HCT116 (cell line): ENCODE results near the gene NR5A2. TPM values are rescaled to one million over a fixed set of nuclear protein-coding genes. Genes with fewer than 3 reads are reported as not detected.

Source experiments
- ATAC-seq: fragments of 200-7000 bp; cut with Tn5 transposase; 2 replicates; pipeline ENCODE4 v1.9.1; 2020; ENCODE audit warnings: mild to moderate bottlenecking, moderate library complexity
- BruUV-seq: library from RNA; stranded (reverse); fragments of 400-500 nt; replicated peaks from 2 replicates; lab custom pipeline; 2021; lab: Mats Ljungman, UMichigan
- CTCF ChIA-PET: fragments of 300-600 bp; sonication (Branson Sonifier 250); formaldehyde crosslinking; loops from one replicate; lab custom pipeline; 2021; ENCODE audit warnings: antibody characterized with exemption; lab: Charles Lee
- POLR2A ChIA-PET: fragments of 300-600, 350-600 bp; sonication (Branson Sonifier 250); formaldehyde crosslinking; loops from one replicate; lab custom pipeline; 2021; ENCODE audit warnings: antibody characterized with exemption; lab: Charles Lee
- RAD21 ChIA-PET, 2 experiments: fragments of 300-600 bp; sonication (Branson Sonifier 250); formaldehyde crosslinking; loops; one replicate each; lab custom pipeline; 2023; ENCODE audit warnings: low total read pairs in 2 of 2; ENCODE audit not compliant: uncharacterized antibody in 2 of 2, unreplicated experiment in 2 of 2, low non-redundant PET in 1 of 2; lab: Charles Lee
- DNase-seq: peaks from one replicate; pipeline ENCODE4 v3.0.0-alpha.2; 2010; ENCODE audit warnings: low read depth, low spot score
- H2AFZ ChIP-seq: fragments of 200-600 bp; shearing (Covaris generic), sonication (generic); 2 replicates; pipeline ENCODE4 v1.6.1; 2017; ENCODE audit warnings: low read depth, mixed run types, mixed read lengths, antibody characterized with exemption, low read length; ENCODE audit not compliant: poor library complexity, severe bottlenecking
- H3K27ac ChIP-seq: 2 replicates; pipeline ENCODE4 v1.5.1; 2012; ENCODE audit warnings: low read depth, low read length
- H3K27me3 ChIP-seq: fragments of 200-600 bp; sonication (generic); 2 replicates; pipeline ENCODE4 v1.6.1; 2016; ENCODE audit warnings: mixed run types, low read length, mixed read lengths; ENCODE audit not compliant: insufficient read depth
- H3K36me3 ChIP-seq, 2 experiments: fragments of 200-500 bp in 1 of 2; fragments of 200-600 bp in 1 of 2; sonication (Bioruptor generic) in 1 of 2; sonication (generic) in 1 of 2; 2 replicates each; pipeline versions ENCODE4 v1.5.1 to v1.6.1; 2014 to 2016; ENCODE audit warnings: low read length in 2 of 2, inconsistent platforms in 1 of 2, mixed read lengths in 1 of 2, mixed run types in 1 of 2; ENCODE audit not compliant: insufficient read depth in 2 of 2, control insufficient read depth in 1 of 2
- H3K4me1 ChIP-seq, 2 experiments: fragments of 200-600 bp in 1 of 2; sonication (generic) in 1 of 2; 2 replicates each; pipeline versions ENCODE4 v1.5.1 to v1.6.1; 2012 to 2017; ENCODE audit warnings: low read length in 2 of 2, inconsistent platforms in 1 of 2, mild to moderate bottlenecking in 1 of 2, mixed read lengths in 1 of 2, mixed run types in 1 of 2, moderate library complexity in 1 of 2; ENCODE audit not compliant: insufficient read depth in 2 of 2, control insufficient read depth in 1 of 2
- H3K4me2 ChIP-seq: fragments of 200-600 bp; sonication (generic); 2 replicates; pipeline ENCODE4 v1.6.1; 2017; ENCODE audit warnings: mixed run types, low read length, mixed read lengths
- H3K4me3 ChIP-seq, 2 experiments: fragments of 200-600 bp in 1 of 2; sonication (generic) in 1 of 2; replicated peaks in 1 of 2; 2 replicates each; pipeline ENCODE4 v1.5.1; 2011 to 2016; ENCODE audit warnings: low read length in 2 of 2, control low read depth in 1 of 2, low read depth in 1 of 2, mild to moderate bottlenecking in 1 of 2, mixed read lengths in 1 of 2, mixed run types in 1 of 2
- H3K79me2 ChIP-seq: fragments of 200-600 bp; sonication (generic); 2 replicates; pipeline ENCODE4 v1.6.1; 2017; ENCODE audit warnings: mild to moderate bottlenecking, mixed run types, low read length, moderate library complexity, mixed read lengths; ENCODE audit not compliant: insufficient read depth
- H3K9ac ChIP-seq: fragments of 200-600 bp; sonication (generic); 2 replicates; pipeline ENCODE4 v1.6.1; 2016; ENCODE audit warnings: low read length, mixed read lengths
- H3K9me2 ChIP-seq: fragments of 200-600 bp; sonication (generic), shearing (Covaris generic); 2 replicates; pipeline ENCODE4 v1.6.1; 2017; ENCODE audit warnings: mixed run types, mild to moderate bottlenecking, moderate library complexity; ENCODE audit not compliant: insufficient read depth
- H3K9me3 ChIP-seq, 2 experiments: fragments of 200-500 bp in 1 of 2; fragments of 200-600 bp in 1 of 2; sonication (Bioruptor generic) in 1 of 2; sonication (generic) in 1 of 2; 2 replicates each; pipeline ENCODE4 v1.6.1; 2014 to 2017; ENCODE audit warnings: low read length in 2 of 2, mixed read lengths in 2 of 2, inconsistent platforms in 1 of 2, low read depth in 1 of 2, mild to moderate bottlenecking in 1 of 2, mixed run types in 1 of 2, moderate library complexity in 1 of 2; ENCODE audit not compliant: control insufficient read depth in 1 of 2, insufficient read depth in 1 of 2
- H4K20me1 ChIP-seq: fragments of 200-600 bp; sonication (generic), shearing (Covaris generic); 2 replicates; pipeline ENCODE4 v1.6.1; 2017; ENCODE audit warnings: mixed run types, mild to moderate bottlenecking, moderate library complexity; ENCODE audit not compliant: insufficient read depth
- CTCF ChIP-seq, 3 experiments: fragments of 200-600 bp in 1 of 3; sonication (generic) in 1 of 3; IDR thresholded peaks in 2 of 3; conservative IDR thresholded peaks in 1 of 3; 2 replicates each; pipeline ENCODE4 v1.5.1; 2012 to 2017; ENCODE audit warnings: low read depth in 2 of 3, low read length in 2 of 3, antibody characterized with exemption in 1 of 3, borderline replicate concordance in 1 of 3, control low read depth in 1 of 3, mild to moderate bottlenecking in 1 of 3, mixed read lengths in 1 of 3, mixed run types in 1 of 3, moderate library complexity in 1 of 3; ENCODE audit not compliant: insufficient read depth in 1 of 3
- ELF1 ChIP-seq: IDR thresholded peaks from 2 replicates; pipeline ENCODE4 v1.6.1; 2012; ENCODE audit warnings: low read depth, borderline replicate concordance
- EZH2 ChIP-seq: fragments of 200-600 bp; sonication (generic); IDR thresholded peaks from 2 replicates; pipeline ENCODE4 v1.6.1; 2017; ENCODE audit warnings: antibody characterized with exemption, mixed run types
- EZH2phosphoT487 ChIP-seq: fragments of 200-600 bp; IDR thresholded peaks from 2 replicates; pipeline ENCODE4 v1.6.1; 2018; ENCODE audit warnings: antibody characterized with exemption, borderline replicate concordance
- JUND ChIP-seq: IDR thresholded peaks from 2 replicates; pipeline ENCODE4 v1.6.1; 2012
- POLR2AphosphoS5 ChIP-seq: IDR thresholded peaks from 2 replicates; pipeline ENCODE4 v1.6.1; 2011; ENCODE audit warnings: mild to moderate bottlenecking, low read depth, low read length, moderate library complexity
- RAD21 ChIP-seq: IDR thresholded peaks from 2 replicates; pipeline ENCODE4 v1.6.1; 2012; ENCODE audit warnings: low read depth, mild to moderate bottlenecking
- SIN3A ChIP-seq: IDR thresholded peaks from 2 replicates; pipeline ENCODE4 v1.6.1; 2012; ENCODE audit warnings: low read depth
- SP1 ChIP-seq: IDR thresholded peaks from 2 replicates; pipeline ENCODE4 v1.6.1; 2012; ENCODE audit warnings: low read depth
- SRF ChIP-seq: IDR thresholded peaks from 2 replicates; pipeline ENCODE4 v1.6.1; 2012; ENCODE audit warnings: low read depth
- TCF7L2 ChIP-seq: IDR thresholded peaks from 2 replicates; pipeline ENCODE4 v1.7.0; 2011; ENCODE audit warnings: borderline replicate concordance, inconsistent platforms; ENCODE audit not compliant: insufficient read depth, insufficient read length; ENCODE audit errors: extremely low read depth
- YY1 ChIP-seq: IDR thresholded peaks from 2 replicates; pipeline ENCODE4 v1.6.1; 2011; ENCODE audit warnings: low read length, low read depth, moderate library complexity, mild to moderate bottlenecking; ENCODE audit not compliant: insufficient replicate concordance; ENCODE audit errors: extremely low read depth
- ZBTB33 ChIP-seq: IDR thresholded peaks from 2 replicates; pipeline ENCODE4 v1.6.1; 2011; ENCODE audit warnings: mild to moderate bottlenecking, low read length, moderate library complexity; ENCODE audit not compliant: insufficient replicate concordance; ENCODE audit errors: extremely low read depth
- ZFX ChIP-seq: fragments of 450-650 bp; IDR thresholded peaks from 2 replicates; pipeline ENCODE4 v1.6.1; 2017
- intact Hi-C: fragments of 100-400 bp; cut with micrococcal nuclease; formaldehyde crosslinking; loops from 2 replicates; pipeline ENCODE4 v1.10.0; 2022
- total RNA-seq: library from RNA; stranded (reverse); gene quantifications from one replicate; pipeline ENCODE4 v1.2.1, GENCODE V29; 2021; ENCODE audit not compliant: unreplicated experiment
- TF ChIP-seq, protein P1 (sequence below): IDR thresholded peaks from 2 replicates; pipeline ENCODE4 v1.6.1; 2012; ENCODE audit warnings: low read depth

The NR5A2 gene
- total RNA-seq, 1 experiment from 2014 or later = 0.91 TPM

DNA sequence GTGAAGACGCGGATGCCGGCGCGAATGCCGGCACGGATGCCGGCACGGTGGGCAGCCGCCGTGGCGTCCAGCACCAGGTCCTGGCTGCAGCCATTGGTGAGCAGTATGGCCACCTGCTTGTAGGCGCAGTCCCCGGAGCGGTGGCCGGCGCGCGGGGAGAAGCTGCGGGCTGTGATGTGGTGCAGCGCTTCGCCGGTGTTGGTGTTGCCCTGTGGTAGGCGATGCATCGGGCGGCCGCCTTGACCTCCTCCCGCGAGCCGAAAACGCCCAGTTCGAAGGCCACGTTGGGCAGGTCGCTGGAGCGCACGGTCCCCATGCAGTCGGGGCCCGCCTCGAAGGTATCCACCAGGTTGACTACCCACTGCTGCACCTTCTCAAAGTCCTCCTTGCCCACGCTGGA, 120.2 kb downstream of the NR5A2 start (continued):
- TF ChIP-seq, protein P1, sequence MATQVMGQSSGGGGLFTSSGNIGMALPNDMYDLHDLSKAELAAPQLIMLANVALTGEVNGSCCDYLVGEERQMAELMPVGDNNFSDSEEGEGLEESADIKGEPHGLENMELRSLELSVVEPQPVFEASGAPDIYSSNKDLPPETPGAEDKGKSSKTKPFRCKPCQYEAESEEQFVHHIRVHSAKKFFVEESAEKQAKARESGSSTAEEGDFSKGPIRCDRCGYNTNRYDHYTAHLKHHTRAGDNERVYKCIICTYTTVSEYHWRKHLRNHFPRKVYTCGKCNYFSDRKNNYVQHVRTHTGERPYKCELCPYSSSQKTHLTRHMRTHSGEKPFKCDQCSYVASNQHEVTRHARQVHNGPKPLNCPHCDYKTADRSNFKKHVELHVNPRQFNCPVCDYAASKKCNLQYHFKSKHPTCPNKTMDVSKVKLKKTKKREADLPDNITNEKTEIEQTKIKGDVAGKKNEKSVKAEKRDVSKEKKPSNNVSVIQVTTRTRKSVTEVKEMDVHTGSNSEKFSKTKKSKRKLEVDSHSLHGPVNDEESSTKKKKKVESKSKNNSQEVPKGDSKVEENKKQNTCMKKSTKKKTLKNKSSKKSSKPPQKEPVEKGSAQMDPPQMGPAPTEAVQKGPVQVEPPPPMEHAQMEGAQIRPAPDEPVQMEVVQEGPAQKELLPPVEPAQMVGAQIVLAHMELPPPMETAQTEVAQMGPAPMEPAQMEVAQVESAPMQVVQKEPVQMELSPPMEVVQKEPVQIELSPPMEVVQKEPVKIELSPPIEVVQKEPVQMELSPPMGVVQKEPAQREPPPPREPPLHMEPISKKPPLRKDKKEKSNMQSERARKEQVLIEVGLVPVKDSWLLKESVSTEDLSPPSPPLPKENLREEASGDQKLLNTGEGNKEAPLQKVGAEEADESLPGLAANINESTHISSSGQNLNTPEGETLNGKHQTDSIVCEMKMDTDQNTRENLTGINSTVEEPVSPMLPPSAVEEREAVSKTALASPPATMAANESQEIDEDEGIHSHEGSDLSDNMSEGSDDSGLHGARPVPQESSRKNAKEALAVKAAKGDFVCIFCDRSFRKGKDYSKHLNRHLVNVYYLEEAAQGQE = no peak
- TF ChIP-seq ZFX (no peak), RAD21 (no peak), JUND (no peak)

DNA sequence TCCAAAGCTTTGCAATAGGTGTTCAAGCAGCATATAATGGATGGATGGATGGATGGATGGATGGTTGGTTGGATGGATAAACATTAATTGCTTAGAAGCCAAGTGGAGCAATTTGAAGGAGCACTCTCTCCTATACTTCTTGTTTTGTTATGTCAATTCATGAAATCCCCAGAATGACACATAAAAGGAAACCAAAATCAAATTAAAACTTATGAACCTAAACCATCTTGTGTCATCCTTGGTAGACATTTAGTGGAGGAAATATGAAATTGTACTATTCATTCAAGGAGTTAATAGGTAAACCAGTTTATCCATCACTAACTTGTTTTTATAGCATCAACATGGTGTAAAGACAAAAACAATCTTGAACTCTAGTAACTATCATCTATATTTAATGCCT, 122.5 kb downstream of the NR5A2 start:
- H3K4me3 ChIP-seq = no peak overlapping the region
- H3K9ac ChIP-seq = no peak overlapping the region
- H3K36me3 ChIP-seq = no peaks in the 10 kb centered on the region
- H3K9me3 ChIP-seq = no peaks in the 10 kb centered on the region
- BruUV-seq = no TSS peak
- intact Hi-C loops = no loop called here
- H3K4me1 ChIP-seq = peaks cover 9 to 24% of the 10 kb centered on the region in 2 experiments; a peak in 3 of 4 replicates
- H2AFZ ChIP-seq = no peak overlapping the region
- H3K27ac ChIP-seq = no peak overlapping the region
- ChIA-PET RAD21 (no interaction called here), CTCF (no interaction called here), POLR2A (no interaction called here)
- H3K27me3 ChIP-seq = no peaks in the 10 kb centered on the region
- no peaks in the 10 kb centered on the region for H3K9me2 ChIP-seq
- TF ChIP-seq CTCF (IDR thresholded peaks at IDR 0.05 in 2 of 3, conservative IDR thresholded peaks at IDR 0.05 in 1 of 3; ENCODE audit: borderline replicate concordance in 1 of 3, insufficient read depth in 1 of 3, low read depth in 2 of 3, low read length in 2 of 3) (no peak), TCF7L2 (no peak), SIN3A (no peak), SRF (no peak), ZBTB33 (no peak), EZH2phosphoT487 (no peak), EZH2 (no peak), ELF1 (no peak), POLR2AphosphoS5 (no peak), YY1 (no peak), SP1 (no peak)
- no peaks in the 10 kb centered on the region for H3K79me2 ChIP-seq
- no peak for ATAC-seq
- no peaks in the 10 kb centered on the region for H4K20me1 ChIP-seq
- no peak for DNase-seq
- peak overlapping the region; percentile 67 for H3K4me2 ChIP-seq
